ENCODE data around the gene CDH13. TPM values are rescaled to one million over a fixed set of nuclear protein-coding genes. Genes with fewer than 3 reads are reported as not detected.

CDH13 gene
- total and polyA plus RNA-seq, 8 donors: 0.12 to 21.4 (median 1.7) TPM; not detected in 1

- Histone ChIP-seq H3K9me3 (peaks cover 0 to under 1% (median 0%) of the 10 kb centered on the region in 4 donors), H3K4me3 (no peak overlapping the region), H3K4me1 (no peaks in the 10 kb centered on the region), H3K27ac (no peak overlapping the region), H3K27me3 (no peaks in the 10 kb centered on the region), H3K36me3 (no peaks in the 10 kb centered on the region)
- intact Hi-C loops (cut with DNase I; ENCODE audit: low total_unique reads): no loop called here
- TF ChIP-seq POLR2AphosphoS5 (IDR thresholded peaks at IDR 0.05) (no peak), CTCF (IDR thresholded peaks at IDR 0.05) (no peak), EP300 (IDR thresholded peaks at IDR 0.05) (no peak), POLR2A (IDR thresholded peaks at IDR 0.05) (no peak)
- DNase-seq: no peak
Measured at GRCh38 chr16:82848013-82848412, 221.2 kb downstream of the CDH13 start.

- 53 to 64% (median 59%) methylated on average over 3 of the region's 3 CpGs for WGBS, 5 donors
- intact Hi-C loops (cut with DNase I; ENCODE audit: low total_unique reads): no loop called here
- Histone ChIP-seq H3K27me3 (no peaks in the 10 kb centered on the region), H3K9me3 (no peaks in the 10 kb centered on the region), H3K36me3 (no peaks in the 10 kb centered on the region), H3K4me1 (no peaks in the 10 kb centered on the region), H3K27ac (no peak overlapping the region), H3K4me3 (no peak overlapping the region)
- TF ChIP-seq EP300 (IDR thresholded peaks at IDR 0.05): no peak
- TF ChIP-seq CTCF (IDR thresholded peaks at IDR 0.05): no peak
- no peak for TF ChIP-seq POLR2A (IDR thresholded peaks at IDR 0.05)
- no peak for TF ChIP-seq POLR2AphosphoS5 (IDR thresholded peaks at IDR 0.05)
- DNase-seq: no peak
Measured at GRCh38 chr16:82852388-82853008, 225.7 kb downstream of the CDH13 start.

GRCh38 chr16:82855471-82855870 is 228.7 kb downstream of the CDH13 start:
- TF ChIP-seq POLR2A (IDR thresholded peaks at IDR 0.05) (no peak), EP300 (IDR thresholded peaks at IDR 0.05) (no peak), CTCF (IDR thresholded peaks at IDR 0.05) (no peak), POLR2AphosphoS5 (IDR thresholded peaks at IDR 0.05) (no peak)
- peak in 1 of 2 donors; percentile 30 for DNase-seq
- WGBS, 5 donors: 69 to 98% (median 94%) methylated on average over 5 of the region's 5 CpGs
- H3K9me3 ChIP-seq: no peaks in the 10 kb centered on the region
- no peak overlapping the region for H3K4me3 ChIP-seq
- H3K36me3 ChIP-seq: no peaks in the 10 kb centered on the region
- intact Hi-C loops (cut with DNase I; ENCODE audit: low total_unique reads): no loop called here
- no peaks in the 10 kb centered on the region for H3K27me3 ChIP-seq
- no peaks in the 10 kb centered on the region for H3K4me1 ChIP-seq
- no peak overlapping the region for H3K27ac ChIP-seq

- no peaks in the 10 kb centered on the region for H3K27me3 ChIP-seq
- WGBS, 5 donors: 82 to 95% (median 92%) methylated on average over 6 of the region's 6 CpGs
- no peak for DNase-seq
- no peak overlapping the region for H3K4me3 ChIP-seq
- H3K9me3 ChIP-seq: no peaks in the 10 kb centered on the region
- intact Hi-C loops (cut with DNase I; ENCODE audit: low total_unique reads): no loop called here
- H3K36me3 ChIP-seq: no peaks in the 10 kb centered on the region
- no peaks in the 10 kb centered on the region for H3K4me1 ChIP-seq
- no peak for TF ChIP-seq POLR2AphosphoS5 (IDR thresholded peaks at IDR 0.05)
- TF ChIP-seq POLR2A (IDR thresholded peaks at IDR 0.05): no peak
- no peak for TF ChIP-seq CTCF (IDR thresholded peaks at IDR 0.05)
- TF ChIP-seq EP300 (IDR thresholded peaks at IDR 0.05): no peak
- no peak overlapping the region for H3K27ac ChIP-seq
Measured at GRCh38 chr16:82857693-82858365, 231.1 kb downstream of the CDH13 start.
